ENCODE data around the gene TBC1D9B.

TBC1D9B gene

GRCh38 chr5:179886190-179886911 is 21.3 kb downstream of the TBC1D9B start:
- Histone ChIP-seq H3K9me3 (ENCODE audit: control extremely low read depth in 1 of 5, control insufficient read depth in 4 of 5, insufficient read depth in 2 of 5, low read depth in 1 of 5, low read length in 4 of 5) (peaks cover 5 to 29% (median 24%) of the 10 kb centered on the region in 5 experiments), H3K4me3 (ENCODE audit: control insufficient read depth in 1 of 7, extremely low read depth in 1 of 7, insufficient read depth in 4 of 7, low read depth in 2 of 7, low read length in 6 of 7) (no peak overlapping the region), H3K36me3 (ENCODE audit: control insufficient read depth in 4 of 4, insufficient read depth in 4 of 4, low read length in 3 of 4) (peaks cover 24 to 92% (median 67%) of the 10 kb centered on the region in 4 experiments), H3K27me3 (replicated peaks in 2 of 5; ENCODE audit: control insufficient read depth in 4 of 5, insufficient read depth in 5 of 5, low read length in 4 of 5) (no peaks in the 10 kb centered on the region), H3K27ac (ENCODE audit: insufficient read depth in 1 of 2, low read depth in 1 of 2, low read length in 2 of 2, poor library complexity in 1 of 2, severe bottlenecking in 2 of 2) (no peak overlapping the region), H3K4me1 (ENCODE audit: control extremely low read depth in 1 of 4, control insufficient read depth in 4 of 4, insufficient read depth in 4 of 4, low read length in 3 of 4) (no peaks in the 10 kb centered on the region)
- POLR2A ChIA-PET, result no interaction called here
- CTCF ChIA-PET, result no interaction called here
- no peak for DNase-seq
- WGBS (ENCODE audit: insufficient coverage), result 91% methylated on average over 8 of the region's 14 CpGs

DNA sequence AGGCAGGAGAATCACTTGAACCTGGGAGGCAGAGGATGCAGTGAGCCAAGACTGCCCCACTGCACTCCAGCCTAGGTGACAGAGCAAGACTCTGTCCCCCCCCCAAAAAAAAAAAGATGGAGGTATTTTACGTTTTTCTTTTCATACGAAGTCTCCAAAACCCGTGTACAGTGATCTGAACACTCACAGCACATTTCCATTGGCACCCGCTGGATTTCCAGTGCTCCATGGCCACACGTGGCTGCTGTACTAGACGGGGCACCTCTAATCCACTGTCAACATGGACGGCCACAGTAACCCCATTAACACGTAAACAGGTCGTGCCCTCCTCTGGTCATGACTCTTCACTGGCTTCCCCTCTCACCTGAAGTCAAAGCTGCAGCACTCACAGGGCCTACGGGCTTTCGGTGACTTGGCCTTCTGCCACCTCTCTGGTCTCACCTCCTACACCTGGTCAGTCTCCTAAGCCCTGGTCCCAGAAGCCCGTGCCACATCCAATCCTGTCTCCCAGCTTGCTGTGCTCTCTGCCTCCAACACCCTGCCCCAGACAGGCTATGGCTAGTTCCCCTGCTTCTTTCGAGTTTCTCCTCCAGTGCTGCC is 22.1 kb downstream of the TBC1D9B start:
- Histone ChIP-seq H3K4me1 (ENCODE audit: control extremely low read depth in 1 of 4, control insufficient read depth in 4 of 4, insufficient read depth in 4 of 4, low read length in 3 of 4) (no peaks in the 10 kb centered on the region), H3K9me3 (ENCODE audit: control extremely low read depth in 1 of 5, control insufficient read depth in 4 of 5, insufficient read depth in 2 of 5, low read depth in 1 of 5, low read length in 4 of 5) (peaks cover 5 to 29% (median 24%) of the 10 kb centered on the region in 5 experiments), H3K36me3 (ENCODE audit: control insufficient read depth in 4 of 4, insufficient read depth in 4 of 4, low read length in 3 of 4) (peaks cover 19 to 91% (median 65%) of the 10 kb centered on the region in 4 experiments), H3K27ac (ENCODE audit: insufficient read depth in 1 of 2, low read depth in 1 of 2, low read length in 2 of 2, poor library complexity in 1 of 2, severe bottlenecking in 2 of 2) (no peak overlapping the region), H3K27me3 (replicated peaks in 2 of 5; ENCODE audit: control insufficient read depth in 4 of 5, insufficient read depth in 5 of 5, low read length in 4 of 5) (no peaks in the 10 kb centered on the region), H3K4me3 (ENCODE audit: control insufficient read depth in 1 of 7, extremely low read depth in 1 of 7, insufficient read depth in 4 of 7, low read depth in 2 of 7, low read length in 6 of 7) (no peak overlapping the region)
- no peak for DNase-seq
- WGBS (ENCODE audit: insufficient coverage), result 98% methylated on average over 12 of the region's 13 CpGs
- CTCF ChIA-PET, result no interaction called here
- POLR2A ChIA-PET, result no interaction called here

GRCh38 chr5:179883163-179883562 is 24.5 kb downstream of the TBC1D9B start:
- no peaks in the 10 kb centered on the region for H3K27me3 ChIP-seq (replicated peaks in 2 of 5; ENCODE audit: control insufficient read depth in 4 of 5, insufficient read depth in 5 of 5, low read length in 4 of 5)
- H3K27ac ChIP-seq (ENCODE audit: insufficient read depth in 1 of 2, low read depth in 1 of 2, low read length in 2 of 2, poor library complexity in 1 of 2, severe bottlenecking in 2 of 2), result no peak overlapping the region
- no peak for DNase-seq
- no peaks in the 10 kb centered on the region for H3K4me1 ChIP-seq (ENCODE audit: control extremely low read depth in 1 of 4, control insufficient read depth in 4 of 4, insufficient read depth in 4 of 4, low read length in 3 of 4)
- no peak overlapping the region for H3K4me3 ChIP-seq (ENCODE audit: control insufficient read depth in 1 of 7, extremely low read depth in 1 of 7, insufficient read depth in 4 of 7, low read depth in 2 of 7, low read length in 6 of 7)
- 100% methylated on average over 1 of the region's 3 CpGs for WGBS (ENCODE audit: insufficient coverage)
- H3K9me3 ChIP-seq (ENCODE audit: control extremely low read depth in 1 of 5, control insufficient read depth in 4 of 5, insufficient read depth in 2 of 5, low read depth in 1 of 5, low read length in 4 of 5), result peaks cover 5 to 29% (median 24%) of the 10 kb centered on the region in 5 experiments
- CTCF ChIA-PET, result interaction anchor here (2.1 kb wide), 1 partner anchor 14 kb away, joined by 4 read pairs; no protein-coding TSS in a partner anchor
- POLR2A ChIA-PET, result no interaction called here
- H3K36me3 ChIP-seq (ENCODE audit: control insufficient read depth in 4 of 4, insufficient read depth in 4 of 4, low read length in 3 of 4), result peaks cover 15 to 89% (median 68%) of the 10 kb centered on the region in 4 experiments

DNA sequence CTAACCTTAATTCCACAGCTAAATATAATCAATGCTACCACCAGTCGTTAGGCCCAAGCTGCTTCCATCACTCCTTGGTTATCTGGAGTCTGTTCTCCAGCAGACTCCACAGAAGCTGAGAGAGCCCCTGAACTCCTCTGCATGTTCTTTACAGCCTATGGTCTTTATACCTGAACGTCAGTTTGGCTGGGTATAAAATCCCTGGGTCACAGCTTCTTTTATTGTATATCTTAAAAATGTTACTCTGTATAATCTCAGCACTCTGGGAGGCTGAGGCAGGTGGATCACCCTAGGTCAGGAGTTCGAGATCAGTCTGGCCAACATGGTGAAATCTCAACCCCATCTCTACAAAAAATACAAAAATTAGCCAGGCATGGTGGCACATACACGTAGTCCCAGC is 25.4 kb downstream of the TBC1D9B start:
- CTCF ChIA-PET, result interaction anchor here (1.1 to 2.1 kb wide), 2 partner anchors 11 to 13 kb away, joined by 3 to 4 read pairs; no protein-coding TSS in a partner anchor
- Histone ChIP-seq H3K4me1 (ENCODE audit: control extremely low read depth in 1 of 4, control insufficient read depth in 4 of 4, insufficient read depth in 4 of 4, low read length in 3 of 4) (no peaks in the 10 kb centered on the region), H3K9me3 (ENCODE audit: control extremely low read depth in 1 of 5, control insufficient read depth in 4 of 5, insufficient read depth in 2 of 5, low read depth in 1 of 5, low read length in 4 of 5) (peaks cover 5 to 29% (median 24%) of the 10 kb centered on the region in 5 experiments), H3K4me3 (ENCODE audit: control insufficient read depth in 1 of 7, extremely low read depth in 1 of 7, insufficient read depth in 4 of 7, low read depth in 2 of 7, low read length in 6 of 7) (no peak overlapping the region), H3K27me3 (replicated peaks in 2 of 5; ENCODE audit: control insufficient read depth in 4 of 5, insufficient read depth in 5 of 5, low read length in 4 of 5) (no peaks in the 10 kb centered on the region), H3K36me3 (ENCODE audit: control insufficient read depth in 4 of 4, insufficient read depth in 4 of 4, low read length in 3 of 4) (peaks cover 15 to 88% (median 69%) of the 10 kb centered on the region in 4 experiments), H3K27ac (ENCODE audit: insufficient read depth in 1 of 2, low read depth in 1 of 2, low read length in 2 of 2, poor library complexity in 1 of 2, severe bottlenecking in 2 of 2) (no peak overlapping the region)
- DNase-seq, result no peak
- POLR2A ChIA-PET, result no interaction called here
- 91% methylated on average over 1 of the region's 4 CpGs for WGBS (ENCODE audit: insufficient coverage)

DNA sequence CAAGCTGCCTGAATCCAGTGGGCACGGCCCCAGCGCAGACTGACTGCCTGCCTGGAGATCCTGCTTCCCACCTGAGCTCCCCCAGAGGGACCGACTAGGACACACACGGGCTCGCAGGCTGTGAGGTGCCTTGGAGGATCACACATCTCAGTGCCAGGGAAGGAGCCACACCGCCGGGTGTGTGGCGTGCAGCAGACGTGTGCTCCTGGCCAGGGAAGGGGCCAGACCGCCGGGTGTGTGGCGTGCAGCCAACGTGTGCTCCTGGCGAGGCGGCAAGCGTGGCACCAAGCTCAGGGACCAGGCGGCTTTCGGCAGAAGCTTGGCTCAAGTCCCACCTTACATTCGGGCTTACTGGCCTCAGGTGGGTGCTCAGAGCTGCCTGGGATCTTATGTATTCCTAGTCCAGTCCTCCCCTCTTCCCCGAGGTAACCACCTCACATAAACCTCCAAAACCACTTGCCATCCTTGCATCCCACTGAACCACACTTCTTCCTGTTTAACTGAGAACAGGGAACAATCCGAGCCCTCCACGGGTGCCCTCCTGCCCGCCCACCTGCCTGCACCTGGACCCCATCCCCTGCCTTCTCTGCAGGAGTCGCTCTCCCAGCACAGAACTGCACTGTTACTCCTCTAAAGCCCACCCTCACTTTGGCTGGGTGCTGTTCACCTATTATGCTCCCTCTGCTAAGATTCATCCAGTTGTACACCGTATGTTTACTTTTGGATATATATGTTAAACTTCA is 26.7 kb downstream of the TBC1D9B start:
- Histone ChIP-seq H3K36me3 (ENCODE audit: control insufficient read depth in 4 of 4, insufficient read depth in 4 of 4, low read length in 3 of 4) (peaks cover 15 to 80% (median 64%) of the 10 kb centered on the region in 4 experiments), H3K4me1 (ENCODE audit: control extremely low read depth in 1 of 4, control insufficient read depth in 4 of 4, insufficient read depth in 4 of 4, low read length in 3 of 4) (no peaks in the 10 kb centered on the region), H3K27me3 (replicated peaks in 2 of 5; ENCODE audit: control insufficient read depth in 4 of 5, insufficient read depth in 5 of 5, low read length in 4 of 5) (no peaks in the 10 kb centered on the region), H3K27ac (ENCODE audit: insufficient read depth in 1 of 2, low read depth in 1 of 2, low read length in 2 of 2, poor library complexity in 1 of 2, severe bottlenecking in 2 of 2) (no peak overlapping the region), H3K4me3 (ENCODE audit: control insufficient read depth in 1 of 7, extremely low read depth in 1 of 7, insufficient read depth in 4 of 7, low read depth in 2 of 7, low read length in 6 of 7) (no peak overlapping the region), H3K9me3 (ENCODE audit: control extremely low read depth in 1 of 5, control insufficient read depth in 4 of 5, insufficient read depth in 2 of 5, low read depth in 1 of 5, low read length in 4 of 5) (peaks cover 5 to 29% (median 24%) of the 10 kb centered on the region in 5 experiments)
- 92% methylated on average over 24 of the region's 25 CpGs for WGBS (ENCODE audit: insufficient coverage)
- ChIA-PET POLR2A (no interaction called here), CTCF (interaction anchor here (0.6 to 1.7 kb wide), 3 partner anchors 13 to 215 kb away, joined by 3 read pairs; no protein-coding TSS in a partner anchor)
- no peak for DNase-seq

- H3K9me3 ChIP-seq (ENCODE audit: control extremely low read depth in 1 of 5, control insufficient read depth in 4 of 5, insufficient read depth in 2 of 5, low read depth in 1 of 5, low read length in 4 of 5), result peaks cover 5 to 29% (median 22%) of the 10 kb centered on the region in 5 experiments
- no peak for DNase-seq
- peaks cover 15 to 80% (median 64%) of the 10 kb centered on the region in 4 experiments for H3K36me3 ChIP-seq (ENCODE audit: control insufficient read depth in 4 of 4, insufficient read depth in 4 of 4, low read length in 3 of 4)
- H3K4me3 ChIP-seq (ENCODE audit: control insufficient read depth in 1 of 7, extremely low read depth in 1 of 7, insufficient read depth in 4 of 7, low read depth in 2 of 7, low read length in 6 of 7), result no peak overlapping the region
- no peaks in the 10 kb centered on the region for H3K4me1 ChIP-seq (ENCODE audit: control extremely low read depth in 1 of 4, control insufficient read depth in 4 of 4, insufficient read depth in 4 of 4, low read length in 3 of 4)
- H3K27ac ChIP-seq (ENCODE audit: insufficient read depth in 1 of 2, low read depth in 1 of 2, low read length in 2 of 2, poor library complexity in 1 of 2, severe bottlenecking in 2 of 2), result no peak overlapping the region
- 97% methylated on average over 9 of the region's 12 CpGs for WGBS (ENCODE audit: insufficient coverage)
- no peaks in the 10 kb centered on the region for H3K27me3 ChIP-seq (replicated peaks in 2 of 5; ENCODE audit: control insufficient read depth in 4 of 5, insufficient read depth in 5 of 5, low read length in 4 of 5)
- POLR2A ChIA-PET, result no interaction called here
- CTCF ChIA-PET, result interaction anchor here (1.0 to 1.7 kb wide), 2 partner anchors 12 to 44 kb away, joined by 3 to 4 read pairs; no protein-coding TSS in a partner anchor
Measured at GRCh38 chr5:179880066-179880650, 27.5 kb downstream of the TBC1D9B start.
